ENCODE data around the gene PRPF18. TPM values are rescaled to one million over a fixed set of nuclear protein-coding genes. Genes with fewer than 3 reads are reported as not detected.

Gene PRPF18
- total RNA-seq, 1 donor from 2014 or later, result 25.8 TPM

- H3K27ac ChIP-seq, result no peak overlapping the region
- TF ChIP-seq CTCF (IDR thresholded peaks at IDR 0.05) (no peak), POLR2AphosphoS5 (IDR thresholded peaks at IDR 0.05; ENCODE audit: insufficient read depth in 1 of 2, low read depth in 1 of 2) (no peak), POLR2A (IDR thresholded peaks at IDR 0.05) (no peak)
- no peak overlapping the region for H3K4me3 ChIP-seq
- H3K9me3 ChIP-seq, result no peaks in the 10 kb centered on the region
- intact Hi-C loops (cut with DNase I), result no loop called here
- no peak for DNase-seq (ENCODE audit: extremely low spot score in 2 of 2)
- H3K36me3 ChIP-seq, result no peaks in the 10 kb centered on the region
- no peaks in the 10 kb centered on the region for H3K27me3 ChIP-seq
- no peaks in the 10 kb centered on the region for H3K4me1 ChIP-seq
These were observed 15.2 kb upstream of the PRPF18 start for GRCh38 chr10:13571541-13571940.

DNA sequence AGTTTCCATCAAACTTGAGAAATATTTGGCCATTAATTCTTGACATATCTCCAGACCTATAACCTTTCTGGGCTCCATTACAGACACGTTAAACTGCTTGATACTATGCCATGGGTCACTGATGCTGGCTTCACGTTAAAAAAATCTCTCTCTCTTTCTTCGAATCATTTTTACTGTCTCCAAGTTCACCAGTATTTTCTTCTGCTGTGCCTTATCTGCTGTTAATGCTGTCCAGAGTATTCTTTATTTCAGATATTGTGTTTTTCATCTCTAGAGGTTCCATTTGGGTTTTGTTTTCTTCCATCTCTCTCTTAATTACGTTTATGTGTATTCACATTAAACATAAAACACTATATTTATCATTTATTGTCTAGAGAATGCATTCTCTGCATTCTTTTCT is 12.8 kb upstream of the PRPF18 start:
- Histone ChIP-seq H3K9me3 (no peaks in the 10 kb centered on the region), H3K4me1 (no peaks in the 10 kb centered on the region), H3K4me3 (no peak overlapping the region), H3K27ac (no peak overlapping the region), H3K36me3 (no peaks in the 10 kb centered on the region), H3K27me3 (no peaks in the 10 kb centered on the region)
- intact Hi-C loops (cut with DNase I), result no loop called here
- TF ChIP-seq POLR2A (IDR thresholded peaks at IDR 0.05), result no peak
- no peak for DNase-seq (ENCODE audit: extremely low spot score in 2 of 2)

- H3K4me3 ChIP-seq, result no peak overlapping the region
- no peaks in the 10 kb centered on the region for H3K27me3 ChIP-seq
- H3K9me3 ChIP-seq, result no peaks in the 10 kb centered on the region
- TF ChIP-seq CTCF (IDR thresholded peaks at IDR 0.05) (no peak), POLR2A (IDR thresholded peaks at IDR 0.05) (no peak), POLR2AphosphoS5 (IDR thresholded peaks at IDR 0.05; ENCODE audit: insufficient read depth in 1 of 2, low read depth in 1 of 2) (no peak)
- H3K4me1 ChIP-seq, result peaks cover 33% of the 10 kb centered on the region
- no peak for DNase-seq (ENCODE audit: extremely low spot score in 2 of 2)
- no peak overlapping the region for H3K27ac ChIP-seq
- no peaks in the 10 kb centered on the region for H3K36me3 ChIP-seq
- intact Hi-C loops (cut with DNase I), result no loop called here
These were observed 1.5 kb upstream of the PRPF18 start for GRCh38 chr10:13585195-13585751.

DNA sequence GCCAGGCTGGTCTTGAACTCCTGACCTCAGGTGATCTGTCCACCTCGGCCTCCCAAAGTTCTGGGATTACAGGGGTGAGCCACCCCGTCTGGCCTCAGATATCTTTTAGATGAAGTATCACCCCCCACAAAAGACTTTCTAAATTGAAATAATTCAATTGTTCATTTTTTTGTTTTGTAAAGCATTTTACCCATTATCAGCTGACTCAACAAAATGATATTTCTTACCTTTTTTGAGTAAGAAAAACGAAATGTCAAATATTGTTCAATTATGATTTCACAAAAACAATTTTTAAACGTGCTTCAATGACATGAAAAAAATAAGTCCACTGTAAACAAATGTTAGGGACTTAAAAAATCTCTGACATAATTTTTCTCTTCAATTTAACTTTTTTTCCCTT is 822 bp upstream of the PRPF18 start:
- H3K4me1 ChIP-seq, result peaks cover 33% of the 10 kb centered on the region
- H3K36me3 ChIP-seq, result no peaks in the 10 kb centered on the region
- intact Hi-C loops (cut with DNase I), result no loop called here
- DNase-seq (ENCODE audit: extremely low spot score in 2 of 2), result no peak
- no peak for TF ChIP-seq POLR2A (IDR thresholded peaks at IDR 0.05)
- TF ChIP-seq CTCF (IDR thresholded peaks at IDR 0.05), result no peak
- no peak for TF ChIP-seq POLR2AphosphoS5 (IDR thresholded peaks at IDR 0.05; ENCODE audit: insufficient read depth in 1 of 2, low read depth in 1 of 2)
- H3K27ac ChIP-seq, result no peak overlapping the region
- H3K9me3 ChIP-seq, result no peaks in the 10 kb centered on the region
- no peaks in the 10 kb centered on the region for H3K27me3 ChIP-seq
- no peak overlapping the region for H3K4me3 ChIP-seq

GRCh38 chr10:13587391-13587790 is 626 bp downstream of the PRPF18 start:
- no peak for TF ChIP-seq POLR2A (IDR thresholded peaks at IDR 0.05)
- no peak for TF ChIP-seq CTCF (IDR thresholded peaks at IDR 0.05)
- no peak for TF ChIP-seq POLR2AphosphoS5 (IDR thresholded peaks at IDR 0.05; ENCODE audit: insufficient read depth in 1 of 2, low read depth in 1 of 2)
- Histone ChIP-seq H3K27ac (peak overlapping the region; percentile 41), H3K27me3 (no peaks in the 10 kb centered on the region), H3K9me3 (no peaks in the 10 kb centered on the region), H3K36me3 (no peaks in the 10 kb centered on the region), H3K4me3 (peak overlapping the region; percentile 72 to 90), H3K4me1 (peaks cover 33% of the 10 kb centered on the region)
- DNase-seq (ENCODE audit: extremely low spot score in 2 of 2), result no peak
- intact Hi-C loops (cut with DNase I), result no loop called here

Data from vagina (tissue), 2 donors.